Measurements from ENCODE around the gene COPG1. TPM values are rescaled to one million over a fixed set of nuclear protein-coding genes. Genes with fewer than 3 reads are reported as not detected.

Gene COPG1
- total and polyA plus RNA-seq, 9 of the 15 experiments (the other 6 are each of a cell fraction or from before 2014, with no cell fraction given) = 40.3 to 105 (median 62.4) TPM

DNA sequence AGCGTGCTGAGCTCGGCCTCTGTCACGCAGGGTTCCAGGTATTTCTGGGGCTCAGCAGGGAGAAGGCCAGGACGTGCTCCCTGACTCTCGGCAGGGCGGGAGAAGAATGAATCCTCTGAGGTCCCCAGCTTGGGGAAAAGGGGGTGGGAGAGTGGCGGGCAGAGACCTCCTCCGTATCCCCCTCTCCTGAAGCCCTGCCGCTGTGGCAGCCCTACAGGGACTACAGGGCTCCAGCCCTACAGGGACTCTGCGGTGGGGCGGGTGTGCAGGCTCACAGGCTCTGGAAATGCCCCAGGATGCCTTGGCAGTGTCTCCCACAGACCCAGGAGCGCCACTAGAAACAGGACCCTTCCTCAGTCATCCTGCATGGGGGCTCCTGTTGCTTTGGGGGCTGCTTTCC, 75.4 kb downstream of the COPG1 start:
- 67% methylated on average over 7 of the region's 12 CpGs for WGBS (ENCODE audit: insufficient coverage, low coverage, missing lambda C conversion rate)
- FAIRE-seq = no peak
- Histone ChIP-seq H3K9me3 (replicated peaks; ENCODE audit: control insufficient read depth, insufficient read depth, low read depth, low read length) (no peaks in the 10 kb centered on the region), H3K79me2 (ENCODE audit: control insufficient read depth, insufficient read depth, low read length) (no peaks in the 10 kb centered on the region), H4K20me1 (replicated peaks; ENCODE audit: control insufficient read depth, insufficient read depth, low read length) (no peaks in the 10 kb centered on the region), H3K9ac (ENCODE audit: insufficient read depth in 1 of 2, low read depth in 2 of 2, low read length in 2 of 2) (no peak overlapping the region), H3K27ac (ENCODE audit: extremely low read depth, low read depth, low read length) (no peak overlapping the region), H2AFZ (ENCODE audit: low read depth, low read length) (no peak overlapping the region), H3K4me3 (no peak overlapping the region), H3K36me3 (ENCODE audit: control insufficient read depth, insufficient read depth, low read length) (no peaks in the 10 kb centered on the region), H3K9me1 (ENCODE audit: control insufficient read depth, insufficient read depth, low read length) (no peaks in the 10 kb centered on the region), H3K4me1 (replicated peaks in 1 of 2; ENCODE audit: control insufficient read depth in 2 of 2, insufficient read depth in 2 of 2, low read length in 2 of 2) (peaks cover 4 to 20% of the 10 kb centered on the region in 2 experiments; a peak in 4 of 5 replicates), H3K4me2 (ENCODE audit: insufficient read depth, low read length) (no peak overlapping the region), H3K27me3 (ENCODE audit: control insufficient read depth in 2 of 2, insufficient read depth in 2 of 2, low read length in 2 of 2) (no peaks in the 10 kb centered on the region)
- ChIA-PET CTCF (ENCODE audit: low intra/inter-chr PET ratio) (no interaction called here), POLR2A (interaction anchor here (3.4 kb wide), 1 partner anchor 9 kb away, joined by 20 read pairs; a partner anchor contains a TSS)
- in situ Hi-C loops (cut with MboI) = no loop called here
- no peak for ATAC-seq
- no TSS peak for BruUV-seq (replicated peaks)
- no peak for DNase-seq (ENCODE audit: extremely low read depth in 1 of 4, low spot score in 3 of 4)
- intact Hi-C loops (cut with micrococcal nuclease) = loop anchor here (5.0 to 10.0 kb wide), 2 partner anchors 90 to 112 kb away; partner anchors contain the start of gene MBD4
- no peak for TF ChIP-seq ZNF217 (CRISPR knock-in tag; IDR thresholded peaks at IDR 0.05)
- no peak for TF ChIP-seq TAF9B (IDR thresholded peaks at IDR 0.05; ENCODE audit: partially characterized antibody)
- no peak for TF ChIP-seq NR3C1 (CRISPR knock-in tag; IDR thresholded peaks at IDR 0.05)
- TF ChIP-seq, protein P1, sequence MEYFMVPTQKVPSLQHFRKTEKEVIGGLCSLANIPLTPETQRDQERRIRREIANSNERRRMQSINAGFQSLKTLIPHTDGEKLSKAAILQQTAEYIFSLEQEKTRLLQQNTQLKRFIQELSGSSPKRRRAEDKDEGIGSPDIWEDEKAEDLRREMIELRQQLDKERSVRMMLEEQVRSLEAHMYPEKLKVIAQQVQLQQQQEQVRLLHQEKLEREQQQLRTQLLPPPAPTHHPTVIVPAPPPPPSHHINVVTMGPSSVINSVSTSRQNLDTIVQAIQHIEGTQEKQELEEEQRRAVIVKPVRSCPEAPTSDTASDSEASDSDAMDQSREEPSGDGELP (CRISPR knock-in tag; IDR thresholded peaks at IDR 0.05; ENCODE audit: borderline replicate concordance) = no peak
- no peak for TF ChIP-seq KDM4B (IDR thresholded peaks at IDR 0.05; ENCODE audit: borderline replicate concordance in 2 of 2, low read depth in 1 of 2)
- TF ChIP-seq ETV6 (IDR thresholded peaks at IDR 0.05; ENCODE audit: borderline replicate concordance in 1 of 2, low read depth in 2 of 2, low read length in 1 of 2) = no peak
- no peak for TF ChIP-seq ETV6 (CRISPR knock-in tag; IDR thresholded peaks at IDR 0.05; ENCODE audit: borderline replicate concordance)
- TF ChIP-seq, protein P2, sequence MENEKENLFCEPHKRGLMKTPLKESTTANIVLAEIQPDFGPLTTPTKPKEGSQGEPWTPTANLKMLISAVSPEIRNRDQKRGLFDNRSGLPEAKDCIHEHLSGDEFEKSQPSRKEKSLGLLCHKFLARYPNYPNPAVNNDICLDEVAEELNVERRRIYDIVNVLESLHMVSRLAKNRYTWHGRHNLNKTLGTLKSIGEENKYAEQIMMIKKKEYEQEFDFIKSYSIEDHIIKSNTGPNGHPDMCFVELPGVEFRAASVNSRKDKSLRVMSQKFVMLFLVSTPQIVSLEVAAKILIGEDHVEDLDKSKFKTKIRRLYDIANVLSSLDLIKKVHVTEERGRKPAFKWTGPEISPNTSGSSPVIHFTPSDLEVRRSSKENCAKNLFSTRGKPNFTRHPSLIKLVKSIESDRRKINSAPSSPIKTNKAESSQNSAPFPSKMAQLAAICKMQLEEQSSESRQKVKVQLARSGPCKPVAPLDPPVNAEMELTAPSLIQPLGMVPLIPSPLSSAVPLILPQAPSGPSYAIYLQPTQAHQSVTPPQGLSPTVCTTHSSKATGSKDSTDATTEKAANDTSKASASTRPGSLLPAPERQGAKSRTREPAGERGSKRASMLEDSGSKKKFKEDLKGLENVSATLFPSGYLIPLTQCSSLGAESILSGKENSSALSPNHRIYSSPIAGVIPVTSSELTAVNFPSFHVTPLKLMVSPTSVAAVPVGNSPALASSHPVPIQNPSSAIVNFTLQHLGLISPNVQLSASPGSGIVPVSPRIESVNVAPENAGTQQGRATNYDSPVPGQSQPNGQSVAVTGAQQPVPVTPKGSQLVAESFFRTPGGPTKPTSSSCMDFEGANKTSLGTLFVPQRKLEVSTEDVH (IDR thresholded peaks at IDR 0.05; ENCODE audit: low read depth, partially characterized antibody) = no peak
- TF ChIP-seq, protein P3, sequence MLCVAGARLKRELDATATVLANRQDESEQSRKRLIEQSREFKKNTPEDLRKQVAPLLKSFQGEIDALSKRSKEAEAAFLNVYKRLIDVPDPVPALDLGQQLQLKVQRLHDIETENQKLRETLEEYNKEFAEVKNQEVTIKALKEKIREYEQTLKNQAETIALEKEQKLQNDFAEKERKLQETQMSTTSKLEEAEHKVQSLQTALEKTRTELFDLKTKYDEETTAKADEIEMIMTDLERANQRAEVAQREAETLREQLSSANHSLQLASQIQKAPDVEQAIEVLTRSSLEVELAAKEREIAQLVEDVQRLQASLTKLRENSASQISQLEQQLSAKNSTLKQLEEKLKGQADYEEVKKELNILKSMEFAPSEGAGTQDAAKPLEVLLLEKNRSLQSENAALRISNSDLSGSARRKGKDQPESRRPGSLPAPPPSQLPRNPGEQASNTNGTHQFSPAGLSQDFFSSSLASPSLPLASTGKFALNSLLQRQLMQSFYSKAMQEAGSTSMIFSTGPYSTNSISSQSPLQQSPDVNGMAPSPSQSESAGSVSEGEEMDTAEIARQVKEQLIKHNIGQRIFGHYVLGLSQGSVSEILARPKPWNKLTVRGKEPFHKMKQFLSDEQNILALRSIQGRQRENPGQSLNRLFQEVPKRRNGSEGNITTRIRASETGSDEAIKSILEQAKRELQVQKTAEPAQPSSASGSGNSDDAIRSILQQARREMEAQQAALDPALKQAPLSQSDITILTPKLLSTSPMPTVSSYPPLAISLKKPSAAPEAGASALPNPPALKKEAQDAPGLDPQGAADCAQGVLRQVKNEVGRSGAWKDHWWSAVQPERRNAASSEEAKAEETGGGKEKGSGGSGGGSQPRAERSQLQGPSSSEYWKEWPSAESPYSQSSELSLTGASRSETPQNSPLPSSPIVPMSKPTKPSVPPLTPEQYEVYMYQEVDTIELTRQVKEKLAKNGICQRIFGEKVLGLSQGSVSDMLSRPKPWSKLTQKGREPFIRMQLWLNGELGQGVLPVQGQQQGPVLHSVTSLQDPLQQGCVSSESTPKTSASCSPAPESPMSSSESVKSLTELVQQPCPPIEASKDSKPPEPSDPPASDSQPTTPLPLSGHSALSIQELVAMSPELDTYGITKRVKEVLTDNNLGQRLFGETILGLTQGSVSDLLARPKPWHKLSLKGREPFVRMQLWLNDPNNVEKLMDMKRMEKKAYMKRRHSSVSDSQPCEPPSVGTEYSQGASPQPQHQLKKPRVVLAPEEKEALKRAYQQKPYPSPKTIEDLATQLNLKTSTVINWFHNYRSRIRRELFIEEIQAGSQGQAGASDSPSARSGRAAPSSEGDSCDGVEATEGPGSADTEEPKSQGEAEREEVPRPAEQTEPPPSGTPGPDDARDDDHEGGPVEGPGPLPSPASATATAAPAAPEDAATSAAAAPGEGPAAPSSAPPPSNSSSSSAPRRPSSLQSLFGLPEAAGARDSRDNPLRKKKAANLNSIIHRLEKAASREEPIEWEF (CRISPR knock-in tag; IDR thresholded peaks at IDR 0.05) = no peak
- no peak for TF ChIP-seq CHD1 (IDR thresholded peaks at IDR 0.05; ENCODE audit: low read length)
- no peak for TF ChIP-seq ZNF316 (IDR thresholded peaks at IDR 0.05)
- TF ChIP-seq ZNF507 (tag; conservative IDR thresholded peaks at IDR 0.05) = no peak
- no peak for TF ChIP-seq XRCC4 (IDR thresholded peaks at IDR 0.05; ENCODE audit: extremely low read depth, insufficient read depth, insufficient read length)
- TF ChIP-seq ATF1 (CRISPR knock-in tag; IDR thresholded peaks at IDR 0.05) = no peak
- no peak for TF ChIP-seq ATF1 (tag; IDR thresholded peaks at IDR 0.05)

Data from K562 (cell line).